Measurements from ENCODE around the gene LAMTOR4. TPM values are rescaled to one million over a fixed set of nuclear protein-coding genes. Genes with fewer than 3 reads are reported as not detected.

LAMTOR4 gene
- total and polyA plus RNA-seq, 2 of the 13 experiments (the other 11 are each of a cell fraction or from before 2014, with no cell fraction given), result 115 to 118 TPM

- Histone ChIP-seq H3K27ac (ENCODE audit: extremely low read length, insufficient read depth, low read length) (no peak overlapping the region), H3K9me3 (ENCODE audit: low read length) (no peaks in the 10 kb centered on the region), H3K4me3 (replicated peaks in 1 of 3; ENCODE audit: insufficient read depth in 1 of 3, low read depth in 2 of 3, low read length in 3 of 3) (no peak overlapping the region), H3K9ac (ENCODE audit: insufficient read depth, low read depth, low read length) (no peak overlapping the region), H3K79me2 (ENCODE audit: insufficient read depth, low read length) (peaks cover 15% of the 10 kb centered on the region), H2AFZ (ENCODE audit: low read length) (no peak overlapping the region), H4K20me1 (ENCODE audit: insufficient read depth, low read length) (peaks cover 6% of the 10 kb centered on the region; the same call in 1 of the 2 replicates), H3K36me3 (replicated peaks in 1 of 2; ENCODE audit: control insufficient read depth in 1 of 2, insufficient read depth in 2 of 2, low read length in 2 of 2) (peaks cover 6 to 24% of the 10 kb centered on the region in 2 experiments), H3K27me3 (ENCODE audit: control insufficient read depth in 1 of 2, insufficient read depth in 2 of 2, low read length in 2 of 2) (no peaks in the 10 kb centered on the region), H3K4me1 (ENCODE audit: insufficient read depth, low read length) (peaks cover 75% of the 10 kb centered on the region), H3K4me2 (ENCODE audit: low read depth, low read length) (no peak overlapping the region)
- intact Hi-C loops (cut with micrococcal nuclease; ENCODE audit: unreplicated experiment) (no loop called here), in situ Hi-C loops (cut with HindIII; ENCODE audit: extremely low pct_ligation_motif_present, low pct_unique_long_range_greater_than_20kb) (no loop called here)
- no TSS peak for BruUV-seq (replicated peaks)
- CTCF ChIA-PET (ENCODE audit: low intra/inter-chr PET ratio, low total read pairs), result no interaction called here
- FAIRE-seq (no peak), DNase-seq (ENCODE audit: low spot score) (no peak), ATAC-seq (no peak)
- 97% methylated on average over 13 of the region's 18 CpGs for WGBS (ENCODE audit: low lambda C conversion rate)
- POLR2A ChIA-PET, result no interaction called here
- TF ChIP-seq RBFOX2 (IDR thresholded peaks at IDR 0.05; ENCODE audit: low read depth, low read length) (peak; percentile 61), AGO2 (optimal IDR thresholded peaks at IDR 0.05; ENCODE audit: low read depth, low read length) (peak; percentile 82), ZBTB20 (CRISPR knock-in tag; IDR thresholded peaks at IDR 0.05; ENCODE audit: borderline replicate concordance, low read depth) (no peak), POLR2A (IDR thresholded peaks at IDR 0.05; ENCODE audit: insufficient read depth in 1 of 2, low read depth in 2 of 2, low read length in 2 of 2) (peak in 1 of 2 experiments; percentile 38; a peak in 1 of 4 replicates), AGO1 (IDR thresholded peaks at IDR 0.05; ENCODE audit: low read depth, low read length, poor library complexity, severe bottlenecking) (peak; percentile 43)
- TF ChIP-seq, protein P1, sequence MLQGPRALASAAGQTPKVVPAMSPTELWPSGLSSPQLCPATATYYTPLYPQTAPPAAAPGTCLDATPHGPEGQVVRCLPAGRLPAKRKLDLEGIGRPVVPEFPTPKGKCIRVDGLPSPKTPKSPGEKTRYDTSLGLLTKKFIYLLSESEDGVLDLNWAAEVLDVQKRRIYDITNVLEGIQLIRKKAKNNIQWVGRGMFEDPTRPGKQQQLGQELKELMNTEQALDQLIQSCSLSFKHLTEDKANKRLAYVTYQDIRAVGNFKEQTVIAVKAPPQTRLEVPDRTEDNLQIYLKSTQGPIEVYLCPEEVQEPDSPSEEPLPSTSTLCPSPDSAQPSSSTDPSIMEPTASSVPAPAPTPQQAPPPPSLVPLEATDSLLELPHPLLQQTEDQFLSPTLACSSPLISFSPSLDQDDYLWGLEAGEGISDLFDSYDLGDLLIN (CRISPR knock-in tag; IDR thresholded peaks at IDR 0.05; ENCODE audit: borderline replicate concordance), result no peak
Measured at GRCh38 chr7:100152937-100153666, 4.4 kb downstream of the LAMTOR4 start.
